A549 (cell line): Measurements from ENCODE around the gene WFDC9. TPM values are rescaled to one million over a fixed set of nuclear protein-coding genes. Genes with fewer than 3 reads are reported as not detected.

Source experiments
- ATAC-seq, 2 experiments: fragments of 200-7000 bp in 1 of 2; fragments of >200 bp in 1 of 2; cut with Nextera tagmentation in 1 of 2; cut with Tn5 transposase in 1 of 2; 3 replicates each; pipeline versions ENCODE4 v1.8.0 to v1.9.1; 2018 to 2020; ENCODE audit warnings: mild to moderate bottlenecking in 1 of 2, moderate library complexity in 1 of 2
- CTCF ChIA-PET: fragments of 300-600 bp; sonication (Branson Sonifier 250); formaldehyde crosslinking; extraction: SDS; loops from one replicate; lab custom pipeline; 2021; ENCODE audit warnings: antibody characterized with exemption, inconsistent platforms; lab: Yijun Ruan, JAX
- POLR2A ChIA-PET: fragments of 350-600 bp; formaldehyde crosslinking; extraction: SDS; loops from one replicate; lab custom pipeline; 2021; ENCODE audit warnings: antibody characterized with exemption, inconsistent platforms; lab: Yijun Ruan, JAX
- DNase-seq, 2 experiments: peaks; one replicate each; pipeline versions ENCODE4 v3.0.0 to v3.0.0-alpha.2; 2011 to 2016; ENCODE audit warnings: low read depth in 1 of 2, low spot score in 1 of 2
- FAIRE-seq: peaks from 2 replicates; lab custom pipeline; 2011; peaks lifted over from hg19 to GRCh38; lab: Jason Lieb, UNC
- H3K27ac ChIP-seq, 2 experiments: fragments of >200 bp; sonication (Bioruptor Twin); formaldehyde crosslinking; 3 replicates each; pipeline ENCODE4 v1.5.1; 2016 to 2017
- H3K4me1 ChIP-seq: fragments of >200 bp; sonication (Bioruptor Twin); formaldehyde crosslinking; 3 replicates; pipeline ENCODE4 v1.6.1; 2016
- H3K4me2 ChIP-seq: fragments of >200 bp; sonication (Bioruptor Twin); formaldehyde crosslinking; 3 replicates; pipeline ENCODE4 v1.6.1; 2016
- H3K4me3 ChIP-seq: fragments of >200 bp; sonication (Bioruptor Twin); formaldehyde crosslinking; 3 replicates; pipeline ENCODE4 v1.5.1; 2016
- H3K9me3 ChIP-seq: fragments of >200 bp; sonication (Bioruptor Twin); formaldehyde crosslinking; 3 replicates; pipeline ENCODE4 v1.6.1; 2016
- BCL3 ChIP-seq: fragments of >200 bp; sonication (Bioruptor Twin); formaldehyde crosslinking; IDR thresholded peaks from 3 replicates; pipeline ENCODE4 v1.6.1; 2016
- BHLHE40 ChIP-seq: IDR thresholded peaks from 2 replicates; pipeline ENCODE4 v1.6.1; 2012; ENCODE audit warnings: low read depth, low read length, inconsistent platforms
- EHMT2 ChIP-seq: fragments of 200-600 bp; sonication (generic); IDR thresholded peaks from 2 replicates; pipeline ENCODE4 v1.6.1; 2016; ENCODE audit warnings: antibody characterized with exemption, low read depth, mild to moderate bottlenecking, moderate library complexity
- HDAC2 ChIP-seq: fragments of 200-600 bp; sonication (generic); IDR thresholded peaks from 2 replicates; pipeline ENCODE4 v1.6.1; 2016
- HES2 ChIP-seq: fragments of >200 bp; sonication (Bioruptor Twin); formaldehyde crosslinking; IDR thresholded peaks from 2 replicates; pipeline ENCODE4 v1.6.1; 2016
- HMGXB4 ChIP-seq: fragments of 250-450 bp; sonication (Bioruptor Pico); IDR thresholded peaks from 2 replicates; pipeline ENCODE4 v1.5.0; 2021; ENCODE audit warnings: mild to moderate bottlenecking, moderate library complexity, borderline replicate concordance
- HOXB13 ChIP-seq: fragments of 250-450 bp; sonication (Bioruptor Pico); IDR thresholded peaks from 2 replicates; pipeline ENCODE4 v1.5.0; 2020; ENCODE audit warnings: low read depth, mild to moderate bottlenecking, moderate library complexity
- HOXB5 ChIP-seq: fragments of 250-450 bp; sonication (Bioruptor Pico); IDR thresholded peaks from 2 replicates; pipeline ENCODE4 v1.5.0; 2020; ENCODE audit warnings: mild to moderate bottlenecking, moderate library complexity
- JUN ChIP-seq, 2 experiments: fragments of >200 bp; sonication (Bioruptor Twin); formaldehyde crosslinking; IDR thresholded peaks; 2 replicates in 1 of 2; 3 replicates in 1 of 2; pipeline ENCODE4 v1.6.1; 2016 to 2017
- JUNB ChIP-seq: fragments of >200 bp; sonication (Bioruptor Twin); formaldehyde crosslinking; IDR thresholded peaks from 2 replicates; pipeline ENCODE4 v1.6.1; 2016
- KDM5A ChIP-seq: fragments of 200-600 bp; sonication (generic); IDR thresholded peaks from 2 replicates; pipeline ENCODE4 v1.6.1; 2016; ENCODE audit warnings: antibody characterized with exemption, mild to moderate bottlenecking
- MYC ChIP-seq: IDR thresholded peaks from 2 replicates; pipeline ENCODE4 v1.6.1; 2012; ENCODE audit warnings: mild to moderate bottlenecking, inconsistent platforms, low read length, improper control_type of control experiment, borderline replicate concordance
- NPAS2 ChIP-seq: fragments of 250-450 bp; sonication (Bioruptor Pico); IDR thresholded peaks from 2 replicates; pipeline ENCODE4 v1.8.0; 2022; ENCODE audit warnings: mild to moderate bottlenecking, moderate library complexity, borderline replicate concordance
- PHF8 ChIP-seq: fragments of 200-600 bp; sonication (generic); IDR thresholded peaks from 2 replicates; pipeline ENCODE4 v1.6.1; 2016; ENCODE audit warnings: low read depth, mild to moderate bottlenecking, antibody characterized with exemption, moderate library complexity, borderline replicate concordance
- POLR2AphosphoS2 ChIP-seq: conservative IDR thresholded peaks from 2 replicates; pipeline ENCODE4 v1.6.1; 2012; ENCODE audit warnings: low read length, improper control_type of control experiment, inconsistent platforms
- SMC3 ChIP-seq: fragments of >200 bp; sonication (Bioruptor Twin); formaldehyde crosslinking; IDR thresholded peaks from 3 replicates; pipeline ENCODE4 v1.6.1; 2018; ENCODE audit warnings: inconsistent platforms
- TFCP2L1 ChIP-seq: fragments of 250-450 bp; sonication (Bioruptor Pico); IDR thresholded peaks from 2 replicates; pipeline ENCODE4 v1.5.0; 2021; ENCODE audit warnings: mild to moderate bottlenecking
- ZFP36 ChIP-seq: fragments of 450-650 bp; IDR thresholded peaks from 2 replicates; pipeline ENCODE4 v1.6.1; 2014; ENCODE audit warnings: borderline replicate concordance; ENCODE audit not compliant: partially characterized antibody
- WGBS: methylation state at CpG from one replicate; pipeline ENCODE4 v1.1.6; 2017; ENCODE audit errors: missing lambda C conversion rate; 5-methylcytosine and 5-hydroxymethylcytosine counted together
- polyA plus RNA-seq, 4 experiments: library from polyadenylated mRNA; depleted of rRNA in 3 of 4; stranded (reverse); fragments of >200 nt; fragmentation: RNase III in 1 of 4; extraction: RNeasy Plus Mini Kit Qiagen cat#74134 plus additional on column Dnase treatment in 1 of 4; gene quantifications; 2 replicates in 3 of 4; 3 replicates in 1 of 4; pipeline ENCODE4 v1.2.3, GENCODE V29; 2011 to 2017

The WFDC9 gene
- polyA plus RNA-seq, 2 of the 4 experiments (the other 2 are of a cell fraction): not detected

GRCh38 chr20:45621593-45621992 is 9.5 kb downstream of the WFDC9 start:
- Histone ChIP-seq H3K9me3 (no peaks in the 10 kb centered on the region; the same call in 2 of the 3 replicates), H3K4me3 (no peak overlapping the region), H3K27ac (no peak overlapping the region), H3K4me2 (no peak overlapping the region), H3K4me1 (no peaks in the 10 kb centered on the region)
- DNase-seq (no peak), ATAC-seq (no peak), FAIRE-seq (no peak)
- CTCF ChIA-PET: no interaction called here
- TF ChIP-seq MYC: no peak
- POLR2A ChIA-PET: no interaction called here
- 2% methylated on average over 2 of the region's 2 CpGs for WGBS

GRCh38 chr20:45617591-45617990 is 13.5 kb downstream of the WFDC9 start:
- no peak for FAIRE-seq
- no peak overlapping the region for H3K4me2 ChIP-seq
- H3K27ac ChIP-seq: no peak overlapping the region
- WGBS: 43% methylated on average over 2 of the region's 2 CpGs
- no peaks in the 10 kb centered on the region for H3K4me1 ChIP-seq
- TF ChIP-seq HMGXB4 (no peak), ZFP36 (no peak), PHF8 (no peak), HES2 (no peak), HOXB13 (CRISPR knock-in tag) (no peak)
- DNase-seq: no peak
- no peaks in the 10 kb centered on the region; the same call in 2 of the 3 replicates for H3K9me3 ChIP-seq
- CTCF ChIA-PET: interaction anchor here (0.7 to 2.7 kb wide), 2 partner anchors 12 to 154 kb away, joined by 3 to 15 read pairs; partner anchors contain the start of genes WFDC10A and WFDC9
- ATAC-seq: no peak
- H3K4me3 ChIP-seq: no peak overlapping the region
- POLR2A ChIA-PET: interaction anchor here (0.7 kb wide), 1 partner anchor 138 kb away, joined by 5 read pairs; no protein-coding TSS in a partner anchor

GRCh38 chr20:45612314-45612713 is 18.8 kb downstream of the WFDC9 start:
- no peak overlapping the region for H3K27ac ChIP-seq
- H3K4me3 ChIP-seq: no peak overlapping the region
- POLR2A ChIA-PET: no interaction called here
- no peak for DNase-seq
- FAIRE-seq: no peak
- no peaks in the 10 kb centered on the region for H3K4me1 ChIP-seq
- no peaks in the 10 kb centered on the region for H3K9me3 ChIP-seq
- CTCF ChIA-PET: interaction anchor here (1.0 kb wide), 1 partner anchor 17 kb away, joined by 4 read pairs; the partner anchor contains the start of gene WFDC10A
- no peak for TF ChIP-seq BCL3
- no peak for TF ChIP-seq HDAC2
- TF ChIP-seq KDM5A: no peak
- TF ChIP-seq POLR2AphosphoS2: no peak
- no peak for TF ChIP-seq SMC3
- no peak for TF ChIP-seq EHMT2
- TF ChIP-seq HOXB5 (CRISPR knock-in tag): no peak
- TF ChIP-seq JUNB: no peak
- TF ChIP-seq HES2: no peak
- TF ChIP-seq JUN (IDR thresholded peaks at IDR 0.05): no peak
- TF ChIP-seq TFCP2L1 (CRISPR knock-in tag): no peak
- no peak for TF ChIP-seq NPAS2 (CRISPR knock-in tag)
- TF ChIP-seq BHLHE40: no peak
- no peak overlapping the region for H3K4me2 ChIP-seq
- no peak for ATAC-seq
